Hematopoietic multipotent progenitor cell (in vitro differentiated cells): ENCODE measurements around the gene DUT. TPM values are rescaled to one million over a fixed set of nuclear protein-coding genes. Genes with fewer than 3 reads are reported as not detected.

Experiments used
- DNase-seq, 3 donors: peaks; one replicate each; pipeline ENCODE4 v3.0.0-alpha.2; 2011 to 2015; ENCODE audit warnings: low read depth in 2 of 3, low spot score in 2 of 3
- total RNA-seq: library from RNA; depleted of rRNA; stranded (reverse); fragments of >200 nt; gene quantifications from one replicate; pipeline ENCODE4 v1.2.3, GENCODE V29; 2012

DUT gene
- total RNA-seq = 73.5 TPM

DNA sequence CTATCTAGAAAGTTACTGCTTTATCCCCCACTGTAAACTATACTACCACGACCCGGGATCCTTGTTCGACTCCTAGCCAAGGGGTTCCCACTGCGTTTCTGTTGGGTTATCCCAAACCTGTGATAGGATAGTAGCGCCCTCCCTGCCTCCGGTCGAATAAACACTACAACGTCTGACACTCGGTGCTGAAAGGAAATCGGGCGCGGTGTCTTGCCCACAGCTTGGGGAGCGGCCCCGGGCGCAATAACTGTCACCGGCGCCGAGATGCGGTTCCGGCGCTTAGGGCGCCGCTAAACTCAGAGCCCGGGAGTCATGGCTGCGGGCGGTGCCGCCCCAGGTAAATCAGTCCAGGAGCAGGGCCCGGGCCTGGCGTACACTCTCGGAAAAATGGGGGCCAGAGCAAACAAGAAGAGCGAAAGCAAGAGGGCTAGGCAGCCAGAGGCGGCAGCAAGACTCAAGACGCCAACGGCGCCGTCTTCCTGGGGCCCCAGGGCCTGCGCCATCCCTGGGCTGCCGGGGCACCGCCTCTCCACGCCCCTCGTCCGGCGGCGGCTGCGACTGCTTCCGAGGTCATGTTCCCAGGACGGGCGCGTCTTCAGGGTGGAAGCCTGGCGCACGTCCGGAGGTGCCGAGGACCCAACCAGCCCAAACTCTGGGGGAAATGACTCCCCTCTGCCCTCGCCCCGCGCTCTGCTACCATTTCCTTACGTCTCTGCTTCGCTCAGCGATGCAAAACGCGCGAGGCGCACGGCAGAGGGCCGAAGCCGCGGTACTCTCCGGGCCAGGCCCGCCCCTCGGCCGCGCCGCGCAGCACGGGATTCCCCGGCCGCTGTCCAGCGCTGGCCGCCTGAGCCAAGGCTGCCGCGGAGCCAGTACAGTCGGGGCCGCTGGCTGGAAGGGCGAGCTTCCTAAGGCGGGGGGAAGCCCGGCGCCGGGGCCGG lies at the start of gene DUT:
Gene DUT (plus strand): TSS at position 575 of the 941 bp plus-strand sequence. CDS start 87 bp downstream, at position 662.
- DNase-seq = peak; percentile 58 to 87 (median 85)

DNA sequence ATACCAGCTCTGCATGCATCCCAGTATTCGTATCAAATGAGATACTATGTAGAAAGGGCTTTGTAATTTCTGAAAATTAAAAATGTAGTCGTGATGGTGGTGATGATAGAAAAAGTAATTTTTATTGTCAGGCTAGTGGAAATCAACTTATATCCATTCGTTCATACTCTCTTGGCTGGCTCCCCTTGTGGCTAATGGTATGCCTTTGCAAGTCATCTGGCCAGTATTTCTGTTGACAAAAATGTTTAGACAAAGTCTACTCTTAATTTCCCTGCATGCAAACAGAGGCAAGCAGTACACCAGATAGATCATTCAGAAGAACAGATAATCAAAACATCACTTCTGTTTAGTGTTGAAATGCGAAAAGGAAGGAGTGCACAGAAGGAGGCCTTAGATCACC lies 49.6 kb upstream of the DUT start:
- no peak for DNase-seq

DNA sequence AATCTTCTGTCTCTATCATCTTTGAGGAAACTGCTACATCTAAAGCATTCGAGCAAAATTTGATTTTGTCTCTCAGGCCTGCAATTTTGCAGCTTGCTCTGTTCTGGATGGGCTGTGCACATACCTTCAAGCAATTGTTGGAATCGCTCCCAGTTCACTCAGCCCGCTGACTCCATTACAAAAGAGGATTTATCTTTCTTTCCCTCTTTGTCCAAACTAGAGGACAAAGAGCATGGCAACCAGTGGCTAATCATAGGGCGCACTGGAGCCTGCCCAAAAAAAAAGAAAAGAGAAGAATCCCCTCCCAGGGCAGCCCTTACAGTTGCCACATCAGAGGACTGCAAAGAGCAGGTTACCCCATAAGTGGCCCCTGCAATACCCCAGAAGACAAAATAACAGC lies 49.0 kb upstream of the DUT start:
- DNase-seq = no peak

- no peak for DNase-seq
These were observed 47.7 kb upstream of the DUT start for GRCh38 chr15:48283396-48284145.

GRCh38 chr15:48285329-48286214 lies 45.7 kb upstream of the DUT start:
- DNase-seq = peak; percentile 11 to 87 (median 66)

- no peak for DNase-seq
These were observed 41.6 kb upstream of the DUT start for GRCh38 chr15:48289628-48290027.

GRCh38 chr15:48292458-48292857 lies 38.8 kb upstream of the DUT start:
- DNase-seq = no peak

- no peak for DNase-seq
These were observed 33.6 kb upstream of the DUT start for GRCh38 chr15:48297668-48298067.

DNA sequence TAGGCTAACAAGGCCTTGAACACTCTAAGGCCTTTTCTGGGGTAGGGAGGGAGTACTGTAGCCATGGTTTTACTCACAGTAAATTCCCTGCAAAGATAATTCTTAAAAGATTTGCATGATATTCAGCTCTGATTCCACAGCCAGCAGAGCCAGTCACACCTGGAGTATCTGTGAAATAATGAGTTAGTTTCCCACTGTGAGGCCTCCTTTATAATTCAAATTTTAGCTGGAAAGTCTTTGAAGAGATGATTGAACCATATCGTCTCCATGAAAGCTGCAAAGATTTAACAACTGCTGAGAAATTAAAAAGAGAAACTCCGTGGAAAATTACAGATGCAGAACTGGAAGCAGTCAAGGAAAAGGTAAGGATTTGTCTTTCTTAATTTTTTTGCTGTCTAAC lies 32.3 kb upstream of the DUT start:
- no peak for DNase-seq

GRCh38 chr15:48300038-48300437 lies 31.2 kb upstream of the DUT start:
- no peak for DNase-seq

DNA sequence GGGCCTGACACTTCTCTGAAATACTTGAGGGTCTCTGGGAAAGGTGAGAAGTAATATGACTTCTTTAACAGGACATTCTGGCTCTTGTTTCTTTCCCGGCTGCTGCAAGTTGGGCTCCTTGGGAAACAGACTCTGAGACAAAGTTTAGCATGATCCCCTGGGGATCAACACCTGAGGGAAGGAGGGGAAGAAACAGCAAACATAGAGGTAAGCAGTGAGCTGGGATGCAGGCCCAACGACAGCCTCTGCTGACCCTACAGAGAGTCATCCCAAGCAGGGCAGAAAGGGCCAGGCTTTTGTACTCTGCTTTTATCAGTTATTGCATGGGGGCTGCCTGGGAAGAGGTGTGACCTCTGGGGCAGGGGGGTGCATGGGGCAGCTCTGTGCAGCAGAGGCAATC lies 26.8 kb upstream of the DUT start:
- DNase-seq = no peak

DNA sequence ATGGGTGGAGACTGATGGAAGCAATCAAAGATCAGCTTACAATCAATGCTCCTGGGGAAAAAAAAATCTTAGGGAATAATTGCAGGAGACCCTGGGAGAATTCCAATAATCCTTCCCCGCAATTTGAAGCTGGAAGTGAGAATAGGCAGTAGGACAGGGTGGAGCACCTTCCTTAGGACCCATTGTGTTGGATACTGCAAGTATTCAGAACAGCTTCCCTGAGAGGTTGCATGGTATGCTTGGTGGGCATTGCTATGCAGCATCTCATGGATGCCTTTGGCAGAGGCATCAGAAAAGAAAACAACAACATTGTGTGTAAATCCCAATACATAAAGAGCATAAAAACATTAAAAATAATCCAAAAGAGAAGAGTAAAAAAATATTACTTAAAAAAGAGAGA lies 24.6 kb upstream of the DUT start:
- DNase-seq = no peak

DNA sequence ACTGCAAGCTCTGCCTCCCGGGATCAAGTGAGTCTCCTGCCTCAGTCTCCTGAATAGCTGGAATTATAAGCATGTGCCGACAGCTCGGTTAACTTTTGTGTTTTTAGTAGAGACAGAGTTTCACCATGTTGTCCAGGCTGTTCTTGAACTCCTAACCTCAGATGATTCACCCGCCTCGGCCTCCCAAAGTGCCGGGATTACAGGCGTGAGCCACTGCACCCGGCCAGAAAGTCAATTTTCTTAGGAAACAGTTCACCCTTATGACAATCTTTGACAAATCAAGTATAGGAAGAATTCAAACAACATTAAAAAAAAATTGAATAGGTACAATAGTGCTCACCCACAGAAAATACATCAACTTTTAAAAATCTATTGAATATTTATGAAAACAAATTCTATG lies 23.6 kb upstream of the DUT start:
- DNase-seq = no peak

DNA sequence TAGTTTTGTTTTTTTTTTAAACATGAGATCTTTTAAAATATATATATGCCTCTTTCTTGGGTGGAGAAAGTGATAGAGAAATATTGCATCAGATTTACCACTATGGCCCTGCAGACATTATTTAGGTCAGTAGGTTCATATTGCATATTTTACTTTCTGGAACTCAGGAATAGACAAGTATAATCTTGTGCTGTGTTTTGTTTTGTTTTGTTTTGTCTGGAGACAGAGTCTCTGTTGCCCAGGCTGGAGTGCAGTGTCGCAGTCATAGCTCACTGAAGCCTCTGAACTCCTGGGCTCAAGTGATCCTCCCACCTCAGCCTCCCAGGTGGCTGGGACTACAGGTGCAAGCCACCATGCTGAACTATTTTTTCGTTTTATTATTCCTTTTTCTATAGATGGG lies 21.5 kb upstream of the DUT start:
- no peak for DNase-seq

GRCh38 chr15:48313216-48313615 lies 18.0 kb upstream of the DUT start:
- no peak for DNase-seq

- DNase-seq = no peak
These were observed 16.2 kb upstream of the DUT start for GRCh38 chr15:48315041-48315440.

DNA sequence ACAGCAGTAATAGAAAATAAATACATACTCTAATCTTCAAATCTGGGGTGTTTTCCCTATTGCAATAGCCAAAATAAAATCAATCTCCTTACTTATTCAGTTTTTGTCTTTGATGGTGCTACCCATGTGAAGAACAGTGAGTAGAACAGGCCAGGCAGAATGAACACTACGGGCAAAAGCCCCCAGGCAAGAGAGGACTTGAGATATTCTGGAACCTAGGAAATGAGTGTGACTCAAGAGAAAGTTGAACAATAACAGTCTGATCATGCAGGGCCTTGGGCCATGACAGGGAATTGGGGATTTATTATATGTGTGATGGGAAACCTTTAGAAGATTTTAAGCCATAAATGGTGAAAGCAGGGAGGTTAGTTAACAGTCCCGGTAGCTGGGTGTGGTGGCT lies 14.0 kb upstream of the DUT start:
- no peak for DNase-seq

GRCh38 chr15:48318131-48318530 lies 13.1 kb upstream of the DUT start:
- no peak for DNase-seq

- DNase-seq = no peak
These were observed 7.9 kb upstream of the DUT start for GRCh38 chr15:48323294-48323693.

DNA sequence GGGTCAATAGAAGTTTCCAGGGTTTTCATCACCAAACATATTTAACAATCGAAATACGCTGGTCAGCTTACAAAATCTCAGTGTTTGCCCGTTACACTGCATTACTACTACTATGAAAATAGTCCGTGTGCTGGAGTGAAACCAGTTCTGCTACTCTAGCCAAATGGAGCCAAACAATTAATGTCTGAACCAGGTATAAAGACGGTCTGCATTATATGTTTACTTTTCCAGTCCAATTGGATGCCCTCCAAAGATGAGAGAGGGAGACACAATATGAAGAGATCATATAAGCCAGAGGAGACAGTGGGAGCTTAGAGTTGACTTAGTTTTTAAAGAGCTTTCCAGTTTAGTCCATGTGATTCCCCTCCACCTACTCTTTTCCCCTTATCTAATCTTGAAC lies 6.3 kb upstream of the DUT start:
- DNase-seq = no peak

- no peak for DNase-seq
These were observed 5.8 kb upstream of the DUT start for GRCh38 chr15:48325400-48325799.
